ENCODE results near the gene CBX8. TPM values are rescaled to one million over a fixed set of nuclear protein-coding genes. Genes with fewer than 3 reads are reported as not detected.
A peak's percentile ranks its signal among the peaks of the same experiment; 100 is the strongest.

The CBX8 gene
- total and polyA plus RNA-seq, 7 experiments from 2014 or later = 0.96 to 11.9 (median 2.7) TPM

GRCh38 chr17:79797492-79798298, 818 bp upstream of the CBX8 start:
- Mint-ChIP-seq H3K36me3 (peaks cover 0 to 13% (median 0%) of the 10 kb centered on the region in 5 donors), H3K4me3 (peak overlapping the region in 5 of 10 donors; percentile 85 to 92 (median 87)), H3K27ac (peak overlapping the region in 3 of 9 donors; percentile 75 to 88 (median 86)), H3K4me1 (peaks cover 17 to 51% (median 37%) of the 10 kb centered on the region in 7 donors), H3K27me3 (peaks cover 19 to 51% (median 32%) of the 10 kb centered on the region in 5 donors), H3K9me3 (peaks cover 0 to 8% (median 0%) of the 10 kb centered on the region in 11 donors)
- intact Hi-C loops (cut with micrococcal nuclease) = loop anchor here (1.0 to 5.0 kb wide), 8 partner anchors 13 to 240 kb away; partner anchors contain the start of genes CBX2 (in 1 of the 2), CBX4 (in 1 of the 2), CCDC40 (in 1 of the 2) and TBC1D16 (in 1 of the 2)
- Histone ChIP-seq H3K4me3 (ENCODE audit: low read length) (peak overlapping the region; percentile 54), H3K27ac (ENCODE audit: low read depth, low read length) (no peak overlapping the region), H3K9me3 (ENCODE audit: control insufficient read depth in 2 of 3, low read length in 3 of 3) (no peaks in the 10 kb centered on the region), H3K36me3 (ENCODE audit: control insufficient read depth in 2 of 3, insufficient read depth in 3 of 3, low read length in 3 of 3) (peaks cover 0 to 9% (median 0%) of the 10 kb centered on the region in 3 experiments), H3K4me1 (ENCODE audit: control insufficient read depth in 2 of 2, insufficient read depth in 2 of 2, low read length in 2 of 2) (peaks cover 31 to 43% of the 10 kb centered on the region in 2 donors), H3K27me3 (ENCODE audit: control insufficient read depth in 2 of 2, insufficient read depth in 2 of 2, low read length in 2 of 2) (peaks cover 36 to 38% of the 10 kb centered on the region in 2 donors)
- DNase-seq (peak in 2 of 9 donors; percentile 30 to 32), ATAC-seq (peak; percentile 20)
- CTCF ChIA-PET = interaction anchor here (1.0 to 1.6 kb wide), 3 partner anchors 11 to 124 kb away, joined by 3 to 4 read pairs (median 4); no protein-coding TSS in a partner anchor
- POLR2A ChIA-PET = interaction anchor here (0.7 to 3.7 kb wide), 17 partner anchors 10 to 525 kb away, joined by 3 to 19 read pairs (median 4); partner anchors contain the start of gene CBX4

GRCh38 chr17:79796444-79796762, 474 bp downstream of the CBX8 start:
- ChIA-PET POLR2A (interaction anchor here (1.0 to 3.7 kb wide), 10 partner anchors 13 to 201 kb away, joined by 3 to 19 read pairs (median 8); partner anchors contain the start of gene CBX4), CTCF (interaction anchor here (1.0 to 1.6 kb wide), 2 partner anchors 15 to 125 kb away, joined by 3 to 4 read pairs; no protein-coding TSS in a partner anchor)
- Histone ChIP-seq H3K27me3 (ENCODE audit: control insufficient read depth in 2 of 2, insufficient read depth in 2 of 2, low read length in 2 of 2) (peaks cover 24 to 32% of the 10 kb centered on the region in 2 donors), H3K9me3 (ENCODE audit: control insufficient read depth in 2 of 3, low read length in 3 of 3) (no peaks in the 10 kb centered on the region), H3K4me1 (ENCODE audit: control insufficient read depth in 2 of 2, insufficient read depth in 2 of 2, low read length in 2 of 2) (peaks cover 36 to 44% of the 10 kb centered on the region in 2 donors), H3K27ac (ENCODE audit: low read depth, low read length) (peak overlapping the region; percentile 77), H3K4me3 (ENCODE audit: low read length) (peak overlapping the region; percentile 54), H3K36me3 (ENCODE audit: control insufficient read depth in 2 of 3, insufficient read depth in 3 of 3, low read length in 3 of 3) (peaks cover 0 to 9% (median 0%) of the 10 kb centered on the region in 3 experiments)
- peaks cover 17 to 51% (median 35%) of the 10 kb centered on the region in 7 donors for H3K4me1 Mint-ChIP-seq
- H3K27ac Mint-ChIP-seq = peak overlapping the region in 8 of 9 donors; percentile 51 to 89 (median 84)
- intact Hi-C loops (cut with micrococcal nuclease) = loop anchor here (1.0 to 5.0 kb wide), 4 partner anchors 18 to 241 kb away; partner anchors contain the start of genes CBX2 (in 1 of the 2), CCDC40 (in 1 of the 2) and TBC1D16 (in 1 of the 2)
- peak overlapping the region; percentile 84 to 92 (median 87) for H3K4me3 Mint-ChIP-seq
- peaks cover 22 to 49% (median 31%) of the 10 kb centered on the region in 5 donors for H3K27me3 Mint-ChIP-seq
- ATAC-seq = no peak
- H3K9me3 Mint-ChIP-seq = peaks cover 0 to 8% (median 0%) of the 10 kb centered on the region in 11 donors
- no peak for DNase-seq
- peaks cover 0 to 13% (median 0%) of the 10 kb centered on the region in 5 donors for H3K36me3 Mint-ChIP-seq

GRCh38 chr17:79795795-79796443, 958 bp downstream of the CBX8 start:
- Histone ChIP-seq H3K27ac (ENCODE audit: low read depth, low read length) (no peak overlapping the region), H3K4me3 (ENCODE audit: low read length) (peak overlapping the region; percentile 54), H3K4me1 (ENCODE audit: control insufficient read depth in 2 of 2, insufficient read depth in 2 of 2, low read length in 2 of 2) (peaks cover 40 to 46% of the 10 kb centered on the region in 2 donors), H3K36me3 (ENCODE audit: control insufficient read depth in 2 of 3, insufficient read depth in 3 of 3, low read length in 3 of 3) (peaks cover 0 to 9% (median 0%) of the 10 kb centered on the region in 3 experiments), H3K27me3 (ENCODE audit: control insufficient read depth in 2 of 2, insufficient read depth in 2 of 2, low read length in 2 of 2) (peaks cover 20 to 32% of the 10 kb centered on the region in 2 donors), H3K9me3 (ENCODE audit: control insufficient read depth in 2 of 3, low read length in 3 of 3) (no peaks in the 10 kb centered on the region)
- intact Hi-C loops (cut with micrococcal nuclease) = loop anchor here (1.0 to 5.0 kb wide), 4 partner anchors 17 to 241 kb away; partner anchors contain the start of genes CBX2 (in 1 of the 2), CCDC40 (in 1 of the 2) and TBC1D16 (in 1 of the 2)
- peak overlapping the region in 6 of 9 donors; percentile 12 to 89 (median 83) for H3K27ac Mint-ChIP-seq
- peak overlapping the region; percentile 84 to 92 (median 87) for H3K4me3 Mint-ChIP-seq
- peaks cover 0 to 13% (median 0%) of the 10 kb centered on the region in 5 donors for H3K36me3 Mint-ChIP-seq
- ATAC-seq (no peak), DNase-seq (no peak)
- ChIA-PET POLR2A (interaction anchor here (1.3 to 3.7 kb wide), 6 partner anchors 8 to 46 kb away, joined by 4 to 19 read pairs (median 10); partner anchors contain the start of gene CBX4), CTCF (interaction anchor here (1.6 kb wide), 1 partner anchor 15 kb away, joined by 4 read pairs; no protein-coding TSS in a partner anchor)
- peaks cover 17 to 51% (median 38%) of the 10 kb centered on the region in 7 donors for H3K4me1 Mint-ChIP-seq
- peaks cover 24 to 52% (median 31%) of the 10 kb centered on the region in 5 donors for H3K27me3 Mint-ChIP-seq
- H3K9me3 Mint-ChIP-seq = peaks cover 0 to 8% (median 0%) of the 10 kb centered on the region in 11 donors

- Histone ChIP-seq H3K4me1 (ENCODE audit: control insufficient read depth in 2 of 2, insufficient read depth in 2 of 2, low read length in 2 of 2) (peaks cover 32 to 44% of the 10 kb centered on the region in 2 donors), H3K36me3 (ENCODE audit: control insufficient read depth in 2 of 3, insufficient read depth in 3 of 3, low read length in 3 of 3) (peaks cover 0 to 9% (median 0%) of the 10 kb centered on the region in 3 experiments), H3K9me3 (ENCODE audit: control insufficient read depth in 2 of 3, low read length in 3 of 3) (no peaks in the 10 kb centered on the region), H3K27me3 (ENCODE audit: control insufficient read depth in 2 of 2, insufficient read depth in 2 of 2, low read length in 2 of 2) (peaks cover 13 to 34% of the 10 kb centered on the region in 2 donors), H3K4me3 (ENCODE audit: low read length) (no peak overlapping the region), H3K27ac (ENCODE audit: low read depth, low read length) (no peak overlapping the region)
- ChIA-PET CTCF (interaction anchor here (0.9 kb wide), 1 partner anchor 46 kb away, joined by 3 read pairs; no protein-coding TSS in a partner anchor), POLR2A (interaction anchor here (1.4 to 3.0 kb wide), 3 partner anchors 9 to 45 kb away, joined by 4 to 8 read pairs (median 6); partner anchors contain the start of gene CBX4)
- H3K27me3 Mint-ChIP-seq = peaks cover 22 to 52% (median 23%) of the 10 kb centered on the region in 5 donors
- intact Hi-C loops (cut with micrococcal nuclease) = loop anchor here in 1 of 2 donors (5.0 kb wide), 2 partner anchors 48 to 242 kb away; partner anchors contain the start of genes CCDC40 and TBC1D16
- no peak overlapping the region for H3K4me3 Mint-ChIP-seq
- ATAC-seq (no peak), DNase-seq (no peak)
- peaks cover 0 to 6% (median 0%) of the 10 kb centered on the region in 11 donors for H3K9me3 Mint-ChIP-seq
- H3K27ac Mint-ChIP-seq = no peak overlapping the region
- peaks cover 10 to 48% (median 31%) of the 10 kb centered on the region in 7 donors for H3K4me1 Mint-ChIP-seq
- peaks cover 0 to 11% (median 0%) of the 10 kb centered on the region in 5 donors for H3K36me3 Mint-ChIP-seq
These were observed 2.0 kb downstream of the CBX8 start for GRCh38 chr17:79794659-79795511.

GRCh38 chr17:79793924-79794304, 3.0 kb downstream of the CBX8 start:
- Mint-ChIP-seq H3K4me1 (peaks cover 4 to 44% (median 27%) of the 10 kb centered on the region in 7 donors), H3K36me3 (peaks cover 0 to 7% (median 0%) of the 10 kb centered on the region in 5 donors), H3K9me3 (peaks cover 0 to 4% (median 0%) of the 10 kb centered on the region in 11 donors), H3K27ac (no peak overlapping the region), H3K27me3 (peaks cover 16 to 50% (median 22%) of the 10 kb centered on the region in 5 donors), H3K4me3 (peak overlapping the region in 2 of 10 donors; percentile 4 to 12)
- ATAC-seq (no peak), DNase-seq (no peak)
- peaks cover 0 to 9% (median 0%) of the 10 kb centered on the region in 3 experiments for H3K36me3 ChIP-seq (ENCODE audit: control insufficient read depth in 2 of 3, insufficient read depth in 3 of 3, low read length in 3 of 3)
- CTCF ChIA-PET = interaction anchor here (1.3 to 1.8 kb wide), 2 partner anchors 43 to 46 kb away, joined by 3 to 4 read pairs; partner anchors contain the start of gene CBX4
- no peaks in the 10 kb centered on the region for H3K9me3 ChIP-seq (ENCODE audit: control insufficient read depth in 2 of 3, low read length in 3 of 3)
- H3K4me1 ChIP-seq (ENCODE audit: control insufficient read depth in 2 of 2, insufficient read depth in 2 of 2, low read length in 2 of 2) = peaks cover 26 to 35% of the 10 kb centered on the region in 2 donors
- no peak overlapping the region for H3K27ac ChIP-seq (ENCODE audit: low read depth, low read length)
- H3K4me3 ChIP-seq (ENCODE audit: low read length) = no peak overlapping the region
- peaks cover 10 to 26% of the 10 kb centered on the region in 2 donors for H3K27me3 ChIP-seq (ENCODE audit: control insufficient read depth in 2 of 2, insufficient read depth in 2 of 2, low read length in 2 of 2)
- intact Hi-C loops (cut with micrococcal nuclease) = no loop called here
- POLR2A ChIA-PET = interaction anchor here (0.7 to 3.0 kb wide), 3 partner anchors 10 to 52 kb away, joined by 3 to 8 read pairs (median 6); partner anchors contain the start of gene CBX4

Data from naive thymus-derived CD4-positive, alpha-beta T cell (primary cell).